ENCODE measurements around the gene TP53I3. TPM values are rescaled to one million over a fixed set of nuclear protein-coding genes. Genes with fewer than 3 reads are reported as not detected.

TP53I3 gene
- total RNA-seq, 1 experiment from 2014 or later = 20.1 TPM

DNA sequence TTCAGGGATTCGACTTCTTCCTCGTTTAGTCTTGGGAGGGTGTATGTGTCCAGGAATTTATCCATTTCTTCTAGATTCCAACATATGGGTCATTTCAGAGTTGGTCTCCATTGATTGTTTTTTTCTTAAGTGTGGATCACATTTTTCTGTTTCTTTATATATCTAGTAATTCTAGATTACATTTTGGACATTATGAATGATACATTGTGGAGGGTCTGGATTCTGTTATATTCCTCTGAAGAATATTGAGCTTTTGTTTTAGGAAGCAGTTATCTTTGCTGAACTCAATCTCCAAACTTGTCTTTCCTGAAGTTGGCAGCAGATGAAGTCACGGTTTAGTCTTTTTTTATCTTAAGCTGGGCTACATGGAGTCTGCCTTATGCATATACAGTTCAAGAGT lies 47.9 kb upstream of the TP53I3 start (continued):
- TF ChIP-seq, protein P1, sequence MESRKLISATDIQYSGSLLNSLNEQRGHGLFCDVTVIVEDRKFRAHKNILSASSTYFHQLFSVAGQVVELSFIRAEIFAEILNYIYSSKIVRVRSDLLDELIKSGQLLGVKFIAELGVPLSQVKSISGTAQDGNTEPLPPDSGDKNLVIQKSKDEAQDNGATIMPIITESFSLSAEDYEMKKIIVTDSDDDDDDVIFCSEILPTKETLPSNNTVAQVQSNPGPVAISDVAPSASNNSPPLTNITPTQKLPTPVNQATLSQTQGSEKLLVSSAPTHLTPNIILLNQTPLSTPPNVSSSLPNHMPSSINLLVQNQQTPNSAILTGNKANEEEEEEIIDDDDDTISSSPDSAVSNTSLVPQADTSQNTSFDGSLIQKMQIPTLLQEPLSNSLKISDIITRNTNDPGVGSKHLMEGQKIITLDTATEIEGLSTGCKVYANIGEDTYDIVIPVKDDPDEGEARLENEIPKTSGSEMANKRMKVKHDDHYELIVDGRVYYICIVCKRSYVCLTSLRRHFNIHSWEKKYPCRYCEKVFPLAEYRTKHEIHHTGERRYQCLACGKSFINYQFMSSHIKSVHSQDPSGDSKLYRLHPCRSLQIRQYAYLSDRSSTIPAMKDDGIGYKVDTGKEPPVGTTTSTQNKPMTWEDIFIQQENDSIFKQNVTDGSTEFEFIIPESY (IDR thresholded peaks at IDR 0.05; ENCODE audit: extremely low read depth, insufficient replicate concordance, low read length) = no peak
- TF ChIP-seq POLR2AphosphoS5 (IDR thresholded peaks at IDR 0.05; ENCODE audit: low read depth, low read length) = no peak
- no peak for TF ChIP-seq POLR2A (IDR thresholded peaks at IDR 0.05; ENCODE audit: borderline replicate concordance, extremely low read depth, insufficient read depth, insufficient read length)

GRCh38 chr2:24125956-24126355 lies 41.3 kb upstream of the TP53I3 start:
- H4K20me1 ChIP-seq (ENCODE audit: insufficient read depth) = no peaks in the 10 kb centered on the region
- H3K4me1 ChIP-seq (ENCODE audit: control insufficient read depth in 1 of 2, insufficient read depth in 2 of 2, low read length in 2 of 2) = peaks cover 7 to 15% of the 10 kb centered on the region in 2 experiments; a peak in 3 of 4 replicates
- ATAC-seq = no peak
- no peaks in the 10 kb centered on the region for H3K9me2 ChIP-seq (ENCODE audit: insufficient read depth)
- ChIA-PET RAD21 (ENCODE audit: low non-redundant PET in 1 of 2, low total read pairs in 2 of 2, uncharacterized antibody in 2 of 2, unreplicated experiment in 2 of 2) (no interaction called here), POLR2A (no interaction called here), CTCF (no interaction called here)
- no peak overlapping the region for H3K4me2 ChIP-seq (ENCODE audit: low read length)
- no peaks in the 10 kb centered on the region for H3K79me2 ChIP-seq (ENCODE audit: insufficient read depth, low read length)
- no peak overlapping the region for H3K4me3 ChIP-seq (replicated peaks in 1 of 2; ENCODE audit: low read depth in 1 of 2, low read length in 2 of 2)
- BruUV-seq (replicated peaks) = no TSS peak
- H3K9me3 ChIP-seq (ENCODE audit: control insufficient read depth in 1 of 2, insufficient read depth in 1 of 2, low read depth in 1 of 2, low read length in 2 of 2) = no peaks in the 10 kb centered on the region
- no peaks in the 10 kb centered on the region for H3K36me3 ChIP-seq (ENCODE audit: control insufficient read depth in 1 of 2, insufficient read depth in 2 of 2, low read length in 2 of 2)
- no peaks in the 10 kb centered on the region for H3K27me3 ChIP-seq (ENCODE audit: insufficient read depth, low read length)
- H3K9ac ChIP-seq (ENCODE audit: low read length) = no peak overlapping the region
- no peak overlapping the region for H2AFZ ChIP-seq (ENCODE audit: low read depth, low read length, poor library complexity, severe bottlenecking)
- intact Hi-C loops (cut with micrococcal nuclease) = no loop called here
- no peak overlapping the region for H3K27ac ChIP-seq (ENCODE audit: low read depth, low read length)
- TF ChIP-seq JUND (IDR thresholded peaks at IDR 0.05) (no peak), SIN3A (IDR thresholded peaks at IDR 0.05; ENCODE audit: low read depth) (no peak), EZH2 (IDR thresholded peaks at IDR 0.05) (no peak), SP1 (IDR thresholded peaks at IDR 0.05; ENCODE audit: low read depth) (no peak), POLR2AphosphoS5 (IDR thresholded peaks at IDR 0.05; ENCODE audit: low read depth, low read length) (no peak), POLR2A (IDR thresholded peaks at IDR 0.05; ENCODE audit: borderline replicate concordance, extremely low read depth, insufficient read depth, insufficient read length) (no peak)
- no peak for DNase-seq (ENCODE audit: low read depth, low spot score)
